Lung (tissue), 12 donors: Measurements from ENCODE around the gene GRAMD1C. TPM values are rescaled to one million over a fixed set of nuclear protein-coding genes. Genes with fewer than 3 reads are reported as not detected.

ENCODE experiments used
- ATAC-seq: fragments of 200-7000 bp; cut with Tn5 transposase; one replicate; pipeline ENCODE4 v1.9.1; 2020; ENCODE audit warnings: moderate number of reproducible peaks; ENCODE audit not compliant: insufficient read depth, low FRiP score
- DNase-seq, 3 donors: peaks; one replicate each; pipeline ENCODE4 v3.0.0-alpha.2; 2013 to 2017
- H3K27ac ChIP-seq, 2 donors: one replicate each; pipeline ENCODE4 v1.5.1; 2013; ENCODE audit warnings: mild to moderate bottlenecking in 2 of 2, moderate library complexity in 2 of 2, control low read depth in 1 of 2, inconsistent platforms in 1 of 2, low read depth in 1 of 2, low read length in 1 of 2
- H3K27me3 ChIP-seq, 3 donors: one replicate each; pipeline ENCODE4 v1.5.1; 2013; ENCODE audit warnings: low read length in 2 of 3; ENCODE audit not compliant: control insufficient read depth in 3 of 3, insufficient read depth in 3 of 3
- H3K36me3 ChIP-seq, 4 donors: one replicate each; pipeline ENCODE4 v1.5.1; 2013; ENCODE audit warnings: low read length in 4 of 4, mild to moderate bottlenecking in 1 of 4, moderate library complexity in 1 of 4; ENCODE audit not compliant: control insufficient read depth in 4 of 4, insufficient read depth in 4 of 4
- H3K4me1 ChIP-seq, 5 donors: one replicate each; pipeline ENCODE4 v1.5.1; 2013; ENCODE audit warnings: low read length in 5 of 5, mild to moderate bottlenecking in 2 of 5, moderate library complexity in 1 of 5; ENCODE audit not compliant: control insufficient read depth in 5 of 5, insufficient read depth in 5 of 5
- H3K4me3 ChIP-seq: one replicate; pipeline ENCODE4 v1.5.1; 2013; ENCODE audit warnings: mild to moderate bottlenecking, control low read depth, moderate library complexity
- H3K9ac ChIP-seq, 2 donors: one replicate each; pipeline ENCODE4 v1.5.1; 2013; ENCODE audit warnings: low read length in 2 of 2, control low read depth in 1 of 2; ENCODE audit not compliant: insufficient read depth in 1 of 2
- H3K9me3 ChIP-seq, 4 donors: one replicate each; pipeline ENCODE4 v1.5.1; 2013; ENCODE audit warnings: low read length in 3 of 4, mild to moderate bottlenecking in 1 of 4, moderate library complexity in 1 of 4; ENCODE audit not compliant: control insufficient read depth in 4 of 4, insufficient read depth in 3 of 4
- WGBS, 2 donors: extraction: QIAGEN DNeasy Blood & Tissue Kit; methylation state at CpG; one replicate each; pipeline ENCODE4 v1.1.7; 2013; 5-methylcytosine and 5-hydroxymethylcytosine counted together
- polyA plus RNA-seq, 2 donors: library from polyadenylated mRNA; stranded (reverse); fragments of 200-250 nt; gene quantifications; one replicate each; pipeline ENCODE4 v1.2.1, GENCODE V29; 2013
- total RNA-seq, 2 donors: library from RNA; depleted of rRNA in 1 of 2; stranded (reverse); fragments of >200 nt in 1 of 2; gene quantifications; one replicate each; pipeline ENCODE4 v1.2.1, GENCODE V29; 2014 to 2021
- TF ChIP-seq, protein P1 (sequence below): IDR thresholded peaks from 2 replicates; pipeline ENCODE4 v1.5.1; 2012; ENCODE audit warnings: mild to moderate bottlenecking; ENCODE audit errors: control extremely low read depth, extremely low read depth
- donor health status: control.
- donor health status: control.
- donor health status: Bipolar disorder and iron deficiency.
- donor health status: healthy.
- donor health status: DM: yes; HTN: yes; CAD: no.

The GRAMD1C gene
- total and polyA plus RNA-seq, 4 donors = 4.4 to 12.9 (median 8.8) TPM

GRCh38 chr3:113829576-113830354, 8.8 kb upstream of the GRAMD1C start:
- Histone ChIP-seq H3K4me1 (no peaks in the 10 kb centered on the region), H3K9ac (no peak overlapping the region), H3K27ac (no peak overlapping the region), H3K9me3 (no peaks in the 10 kb centered on the region), H3K36me3 (no peaks in the 10 kb centered on the region), H3K4me3 (no peak overlapping the region), H3K27me3 (no peaks in the 10 kb centered on the region)
- DNase-seq = no peak
- no peak for ATAC-seq
- TF ChIP-seq, protein P1, sequence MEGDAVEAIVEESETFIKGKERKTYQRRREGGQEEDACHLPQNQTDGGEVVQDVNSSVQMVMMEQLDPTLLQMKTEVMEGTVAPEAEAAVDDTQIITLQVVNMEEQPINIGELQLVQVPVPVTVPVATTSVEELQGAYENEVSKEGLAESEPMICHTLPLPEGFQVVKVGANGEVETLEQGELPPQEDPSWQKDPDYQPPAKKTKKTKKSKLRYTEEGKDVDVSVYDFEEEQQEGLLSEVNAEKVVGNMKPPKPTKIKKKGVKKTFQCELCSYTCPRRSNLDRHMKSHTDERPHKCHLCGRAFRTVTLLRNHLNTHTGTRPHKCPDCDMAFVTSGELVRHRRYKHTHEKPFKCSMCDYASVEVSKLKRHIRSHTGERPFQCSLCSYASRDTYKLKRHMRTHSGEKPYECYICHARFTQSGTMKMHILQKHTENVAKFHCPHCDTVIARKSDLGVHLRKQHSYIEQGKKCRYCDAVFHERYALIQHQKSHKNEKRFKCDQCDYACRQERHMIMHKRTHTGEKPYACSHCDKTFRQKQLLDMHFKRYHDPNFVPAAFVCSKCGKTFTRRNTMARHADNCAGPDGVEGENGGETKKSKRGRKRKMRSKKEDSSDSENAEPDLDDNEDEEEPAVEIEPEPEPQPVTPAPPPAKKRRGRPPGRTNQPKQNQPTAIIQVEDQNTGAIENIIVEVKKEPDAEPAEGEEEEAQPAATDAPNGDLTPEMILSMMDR = no peak
- 83 to 87% methylated on average over 10 of the region's 10 CpGs for WGBS, 2 donors

DNA sequence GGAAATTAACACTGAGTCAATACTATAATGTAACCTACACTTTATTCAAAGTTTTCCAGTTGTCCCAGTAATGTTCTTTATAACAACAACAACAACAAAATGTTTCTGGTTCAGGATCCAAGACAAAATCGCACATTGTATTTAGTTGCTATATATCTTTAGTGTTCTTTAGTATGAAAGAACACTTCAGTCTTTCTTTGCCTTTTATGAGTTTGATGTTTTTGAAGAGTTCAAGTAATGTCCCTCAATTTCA, 7.6 kb upstream of the GRAMD1C start:
- Histone ChIP-seq H3K9me3 (no peaks in the 10 kb centered on the region), H3K4me3 (no peak overlapping the region), H3K9ac (no peak overlapping the region), H3K36me3 (no peaks in the 10 kb centered on the region), H3K27me3 (no peaks in the 10 kb centered on the region), H3K4me1 (no peaks in the 10 kb centered on the region), H3K27ac (no peak overlapping the region)
- TF ChIP-seq, protein P1 = no peak
- ATAC-seq (no peak), DNase-seq (no peak)
- WGBS, 2 donors = 0% methylated on average over 1 of the region's 1 CpG

- no peak overlapping the region for H3K4me3 ChIP-seq
- no peak overlapping the region for H3K9ac ChIP-seq
- DNase-seq (no peak), ATAC-seq (no peak)
- TF ChIP-seq, protein P1 = no peak
- whole genome bisulfite sequencing, 2 donors = 88 to 89% methylated on average over 5 of the region's 5 CpGs
- no peak overlapping the region for H3K27ac ChIP-seq
- H3K4me1 ChIP-seq = no peaks in the 10 kb centered on the region
- no peaks in the 10 kb centered on the region for H3K27me3 ChIP-seq
- no peaks in the 10 kb centered on the region for H3K9me3 ChIP-seq
- no peaks in the 10 kb centered on the region for H3K36me3 ChIP-seq
Measured at GRCh38 chr3:113832477-113833164, 6.0 kb upstream of the GRAMD1C start.
